ENCODE measurements around the gene UBC.
"Not testable (repeated sequence)": the region's sequence is repeated elsewhere in the genome, so short reads cannot be mapped to it uniquely, and the experiment has no call there.

The UBC gene

GRCh38 chr12:124913474-124914391, 717 bp downstream of the UBC start:
- no peak for DNase-seq (ENCODE audit: low spot score)

GRCh38 chr12:124912529-124913287, 1.7 kb downstream of the UBC start:
- not testable (repeated sequence) for DNase-seq (ENCODE audit: low spot score)

GRCh38 chr12:124911521-124911920, 2.9 kb downstream of the UBC start:
- not testable (repeated sequence) for DNase-seq (ENCODE audit: low spot score)

- no peak for DNase-seq (ENCODE audit: low spot score)
Measured at GRCh38 chr12:124910561-124911478, 3.6 kb downstream of the UBC start.

GRCh38 chr12:124909831-124910560, 4.5 kb downstream of the UBC start:
- DNase-seq (ENCODE audit: low spot score), result no peak

- no peak for DNase-seq (ENCODE audit: low spot score)
Measured at GRCh38 chr12:124906606-124907261, 7.7 kb downstream of the UBC start.

GRCh38 chr12:124904306-124905098, 9.9 kb downstream of the UBC start:
- no peak for DNase-seq (ENCODE audit: low spot score)

- no peak for DNase-seq (ENCODE audit: low spot score)
Measured at GRCh38 chr12:124902916-124903315, 11.5 kb downstream of the UBC start.

GRCh38 chr12:124901003-124901402, 13.4 kb downstream of the UBC start:
- DNase-seq (ENCODE audit: low spot score), result no peak

GRCh38 chr12:124900345-124900795, 14.1 kb downstream of the UBC start:
- DNase-seq (ENCODE audit: low spot score), result not testable (repeated sequence)

GRCh38 chr12:124898923-124899294, 15.5 kb downstream of the UBC start:
- DNase-seq (ENCODE audit: low spot score), result no peak

- DNase-seq (ENCODE audit: low spot score), result no peak
Measured at GRCh38 chr12:124898200-124898922, 16.1 kb downstream of the UBC start.

- no peak for DNase-seq (ENCODE audit: low spot score)
Measured at GRCh38 chr12:124896461-124896860, 18.0 kb downstream of the UBC start.

GRCh38 chr12:124893792-124894516, 20.5 kb downstream of the UBC start:
- DNase-seq (ENCODE audit: low spot score), result no peak

- no peak for DNase-seq (ENCODE audit: low spot score)
Measured at GRCh38 chr12:124888260-124888659, 26.2 kb downstream of the UBC start.

GRCh38 chr12:124887766-124888165, 26.7 kb downstream of the UBC start:
- not testable (repeated sequence) for DNase-seq (ENCODE audit: low spot score)

- DNase-seq (ENCODE audit: low spot score), result peak; percentile 39
Measured at GRCh38 chr12:124884587-124885438, 29.6 kb downstream of the UBC start.

All from HuH-7.5 (cell line).